ENCODE data around the gene ATG2B. TPM values are rescaled to one million over a fixed set of nuclear protein-coding genes. Genes with fewer than 3 reads are reported as not detected.
A peak's percentile ranks its signal among the peaks of the same experiment; 100 is the strongest.
"Not testable (repeated sequence)": the region's sequence is repeated elsewhere in the genome, so short reads cannot be mapped to it uniquely, and the experiment has no call there.

Gene ATG2B
- total and polyA plus RNA-seq, 4 donors, result 23.3 to 46.2 (median 30.7) TPM

- no peak overlapping the region for H3K4me3 ChIP-seq (ENCODE audit: low read depth, low read length)
- DNase-seq (ENCODE audit: low read depth in 4 of 6, low spot score in 6 of 6), result no peak
- WGBS (ENCODE audit: insufficient coverage), result 92% methylated on average over 18 of the region's 19 CpGs
- no peaks in the 10 kb centered on the region for H3K36me3 ChIP-seq (ENCODE audit: control insufficient read depth, insufficient read depth, low read length)
- no peaks in the 10 kb centered on the region for H3K27me3 ChIP-seq (ENCODE audit: control insufficient read depth, insufficient read depth, low read length)
- H3K4me1 ChIP-seq (ENCODE audit: control insufficient read depth, insufficient read depth, low read length), result no peaks in the 10 kb centered on the region
- H3K27ac ChIP-seq (ENCODE audit: low read depth, low read length), result no peak overlapping the region
- no peaks in the 10 kb centered on the region for H3K9me3 ChIP-seq (ENCODE audit: control insufficient read depth, insufficient read depth, low read length)
These were observed 110.7 kb downstream of the ATG2B start for GRCh38 chr14:96252323-96252998.

- Histone ChIP-seq H3K27ac (ENCODE audit: low read depth, low read length) (no peak overlapping the region), H3K4me1 (ENCODE audit: control insufficient read depth, insufficient read depth, low read length) (no peaks in the 10 kb centered on the region), H3K4me3 (ENCODE audit: low read depth, low read length) (no peak overlapping the region), H3K9me3 (ENCODE audit: control insufficient read depth, insufficient read depth, low read length) (no peaks in the 10 kb centered on the region), H3K27me3 (ENCODE audit: control insufficient read depth, insufficient read depth, low read length) (no peaks in the 10 kb centered on the region), H3K36me3 (ENCODE audit: control insufficient read depth, insufficient read depth, low read length) (no peaks in the 10 kb centered on the region)
- WGBS (ENCODE audit: insufficient coverage), result 86% methylated on average over 1 of the region's 4 CpGs
- no peak for DNase-seq (ENCODE audit: low read depth in 4 of 6, low spot score in 6 of 6)
These were observed 111.4 kb downstream of the ATG2B start for GRCh38 chr14:96251656-96252155.

DNA sequence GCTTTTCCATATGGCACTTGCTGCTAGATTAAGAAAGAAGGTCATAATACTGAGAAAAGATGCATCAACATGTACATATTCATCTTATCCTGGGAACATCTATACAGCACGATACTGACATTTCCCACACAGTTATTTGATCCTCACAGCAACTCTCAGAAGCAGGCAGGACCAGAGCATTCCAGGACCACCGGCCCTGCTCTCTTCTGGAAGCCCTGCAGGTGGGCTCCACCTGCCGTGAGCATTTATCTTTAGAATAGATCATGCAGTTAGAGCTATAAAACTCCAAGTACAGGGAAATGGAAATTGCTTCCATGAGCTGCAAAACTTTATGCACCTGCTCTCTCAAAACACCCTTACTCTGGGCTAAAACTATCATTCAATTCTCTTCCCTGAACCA is 112.7 kb downstream of the ATG2B start:
- Histone ChIP-seq H3K27ac (ENCODE audit: low read depth, low read length) (no peak overlapping the region), H3K4me3 (ENCODE audit: low read depth, low read length) (no peak overlapping the region), H3K9me3 (ENCODE audit: control insufficient read depth, insufficient read depth, low read length) (no peaks in the 10 kb centered on the region), H3K27me3 (ENCODE audit: control insufficient read depth, insufficient read depth, low read length) (no peaks in the 10 kb centered on the region), H3K4me1 (ENCODE audit: control insufficient read depth, insufficient read depth, low read length) (no peaks in the 10 kb centered on the region), H3K36me3 (ENCODE audit: control insufficient read depth, insufficient read depth, low read length) (no peaks in the 10 kb centered on the region)
- 52% methylated on average over 2 of the region's 3 CpGs for WGBS (ENCODE audit: insufficient coverage)
- peak in 1 of 6 donors; percentile 67 for DNase-seq (ENCODE audit: low read depth in 4 of 6, low spot score in 6 of 6)

DNA sequence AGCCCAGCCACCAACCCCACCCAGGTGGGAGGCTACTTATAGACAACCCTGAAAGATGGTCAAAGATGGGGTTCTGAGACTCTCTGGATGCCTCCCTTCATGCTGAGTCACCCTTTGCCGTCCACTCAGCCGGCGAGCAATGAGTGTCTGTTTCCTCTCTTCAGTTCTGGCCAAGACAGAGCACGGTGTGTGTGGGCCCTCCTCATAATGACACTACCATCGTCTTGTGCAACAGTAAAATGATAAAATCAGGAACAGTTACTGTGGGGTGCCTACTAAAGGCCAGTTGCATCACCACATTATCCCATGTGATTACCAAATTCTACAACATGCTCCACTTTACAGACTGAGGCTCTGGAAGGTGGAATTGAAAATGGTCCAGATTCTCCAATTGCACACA is 114.1 kb downstream of the ATG2B start:
- Histone ChIP-seq H3K36me3 (ENCODE audit: control insufficient read depth, insufficient read depth, low read length) (no peaks in the 10 kb centered on the region), H3K4me1 (ENCODE audit: control insufficient read depth, insufficient read depth, low read length) (no peaks in the 10 kb centered on the region), H3K9me3 (ENCODE audit: control insufficient read depth, insufficient read depth, low read length) (no peaks in the 10 kb centered on the region), H3K27me3 (ENCODE audit: control insufficient read depth, insufficient read depth, low read length) (no peaks in the 10 kb centered on the region), H3K4me3 (ENCODE audit: low read depth, low read length) (no peak overlapping the region), H3K27ac (ENCODE audit: low read depth, low read length) (no peak overlapping the region)
- no peak for DNase-seq (ENCODE audit: low read depth in 4 of 6, low spot score in 6 of 6)
- WGBS (ENCODE audit: insufficient coverage), result 80% methylated on average over 1 of the region's 5 CpGs

DNA sequence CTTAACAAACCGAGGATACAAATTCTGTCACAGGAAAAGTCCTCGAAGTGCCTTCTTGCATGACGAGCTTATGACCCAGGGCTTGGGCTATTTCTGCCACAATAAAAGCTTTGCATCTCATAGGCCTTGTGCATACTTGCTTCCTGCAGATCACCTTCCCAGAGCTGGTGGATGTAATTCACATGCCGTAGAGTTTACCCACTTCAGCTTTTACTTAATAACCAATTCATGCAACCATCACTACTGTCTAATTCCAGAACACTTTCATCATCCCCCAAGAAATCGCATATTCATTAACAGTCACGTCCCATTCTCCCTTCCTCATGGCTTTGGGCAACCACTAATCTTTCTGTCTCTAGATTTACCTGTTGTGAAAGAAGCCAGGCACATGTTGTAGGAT is 116.1 kb downstream of the ATG2B start:
- Histone ChIP-seq H3K27me3 (ENCODE audit: control insufficient read depth, insufficient read depth, low read length) (no peaks in the 10 kb centered on the region), H3K27ac (ENCODE audit: low read depth, low read length) (no peak overlapping the region), H3K9me3 (ENCODE audit: control insufficient read depth, insufficient read depth, low read length) (no peaks in the 10 kb centered on the region), H3K4me1 (ENCODE audit: control insufficient read depth, insufficient read depth, low read length) (no peaks in the 10 kb centered on the region), H3K4me3 (ENCODE audit: low read depth, low read length) (no peak overlapping the region), H3K36me3 (ENCODE audit: control insufficient read depth, insufficient read depth, low read length) (no peaks in the 10 kb centered on the region)
- no peak for DNase-seq (ENCODE audit: low read depth in 4 of 6, low spot score in 6 of 6)
- WGBS (ENCODE audit: insufficient coverage), result 95% methylated on average over 6 of the region's 6 CpGs

GRCh38 chr14:96246539-96246847 is 116.6 kb downstream of the ATG2B start:
- no peaks in the 10 kb centered on the region for H3K4me1 ChIP-seq (ENCODE audit: control insufficient read depth, insufficient read depth, low read length)
- no peaks in the 10 kb centered on the region for H3K27me3 ChIP-seq (ENCODE audit: control insufficient read depth, insufficient read depth, low read length)
- no peak overlapping the region for H3K4me3 ChIP-seq (ENCODE audit: low read depth, low read length)
- WGBS (ENCODE audit: insufficient coverage), result no CpG with 5 or more reads among the region's 1 CpG
- no peak for DNase-seq (ENCODE audit: low read depth in 4 of 6, low spot score in 6 of 6)
- H3K9me3 ChIP-seq (ENCODE audit: control insufficient read depth, insufficient read depth, low read length), result no peaks in the 10 kb centered on the region
- H3K36me3 ChIP-seq (ENCODE audit: control insufficient read depth, insufficient read depth, low read length), result no peaks in the 10 kb centered on the region
- no peak overlapping the region for H3K27ac ChIP-seq (ENCODE audit: low read depth, low read length)

DNA sequence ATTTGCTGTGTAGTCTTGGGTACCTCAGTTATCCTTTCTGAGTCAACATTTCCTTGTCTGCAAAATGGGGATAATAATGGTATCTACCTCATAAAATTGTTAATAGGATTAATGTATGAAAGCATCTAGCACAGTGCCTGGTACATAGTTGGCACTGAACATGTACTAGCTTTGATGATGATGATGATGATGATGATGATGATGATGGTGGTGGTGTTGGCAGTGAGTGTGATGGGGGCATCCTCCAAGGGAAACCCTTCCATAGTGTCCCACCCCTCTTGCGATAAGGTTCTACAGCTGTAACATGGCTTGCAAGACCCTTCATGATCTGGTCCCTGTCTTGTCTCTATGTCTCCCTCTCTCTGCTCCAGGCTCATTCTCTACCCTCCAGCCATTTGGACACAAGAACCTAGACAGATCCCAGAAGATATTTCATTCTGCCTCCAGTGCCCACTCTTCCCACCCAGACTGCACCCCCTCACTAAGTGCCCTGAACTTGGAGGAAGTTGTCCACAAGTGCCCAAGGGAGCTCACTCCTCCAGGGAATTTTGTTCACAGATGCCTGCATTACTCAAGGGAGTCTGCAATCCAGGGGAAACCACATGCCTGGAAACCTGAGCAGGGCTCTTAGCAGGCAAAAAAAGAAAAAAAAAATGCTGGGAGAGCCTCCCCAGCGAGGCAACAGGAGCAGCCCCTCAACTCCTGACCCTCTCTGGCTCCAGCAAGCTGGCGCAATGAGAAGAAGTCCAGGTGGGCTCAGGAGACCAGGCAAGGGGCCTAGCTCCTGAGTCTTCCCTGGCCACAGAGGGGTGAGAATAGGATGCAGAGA is 117.2 kb downstream of the ATG2B start:
- DNase-seq (ENCODE audit: low read depth in 4 of 6, low spot score in 6 of 6), result no peak
- WGBS (ENCODE audit: insufficient coverage), result 90% methylated on average over 3 of the region's 3 CpGs
- Histone ChIP-seq H3K36me3 (ENCODE audit: control insufficient read depth, insufficient read depth, low read length) (no peaks in the 10 kb centered on the region), H3K4me1 (ENCODE audit: control insufficient read depth, insufficient read depth, low read length) (no peaks in the 10 kb centered on the region), H3K4me3 (ENCODE audit: low read depth, low read length) (no peak overlapping the region), H3K27me3 (ENCODE audit: control insufficient read depth, insufficient read depth, low read length) (no peaks in the 10 kb centered on the region), H3K27ac (ENCODE audit: low read depth, low read length) (no peak overlapping the region), H3K9me3 (ENCODE audit: control insufficient read depth, insufficient read depth, low read length) (no peaks in the 10 kb centered on the region)

DNA sequence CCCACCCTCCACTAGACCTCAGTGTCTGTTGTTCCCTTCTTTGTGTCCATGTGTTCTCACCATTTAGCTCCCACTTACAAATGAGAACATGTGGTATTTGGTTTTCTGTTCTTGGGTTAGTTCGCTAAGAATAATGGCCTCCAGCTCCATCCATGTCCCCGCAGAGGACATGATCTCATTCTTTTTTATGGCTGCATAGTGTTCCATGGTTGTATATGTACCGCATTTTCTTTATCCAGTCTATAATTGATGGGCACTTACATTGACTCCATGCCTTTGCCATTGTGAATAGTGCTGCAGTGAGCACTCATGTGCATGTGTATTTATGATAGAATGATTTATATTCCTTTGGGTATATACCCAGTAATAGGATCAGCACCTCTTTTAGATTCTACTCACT is 118.1 kb downstream of the ATG2B start:
- not testable (repeated sequence) for DNase-seq (ENCODE audit: low read depth in 4 of 6, low spot score in 6 of 6); H3K27me3 ChIP-seq (ENCODE audit: control insufficient read depth, insufficient read depth, low read length); H3K36me3 ChIP-seq (ENCODE audit: control insufficient read depth, insufficient read depth, low read length); H3K9me3 ChIP-seq (ENCODE audit: control insufficient read depth, insufficient read depth, low read length); H3K4me3 ChIP-seq (ENCODE audit: low read depth, low read length); H3K27ac ChIP-seq (ENCODE audit: low read depth, low read length); H3K4me1 ChIP-seq (ENCODE audit: control insufficient read depth, insufficient read depth, low read length)
- no CpG with 5 or more reads among the region's 3 CpGs for WGBS (ENCODE audit: insufficient coverage)

GRCh38 chr14:96243785-96244184 is 119.4 kb downstream of the ATG2B start:
- H3K36me3 ChIP-seq (ENCODE audit: control insufficient read depth, insufficient read depth, low read length), result no peaks in the 10 kb centered on the region
- 66% methylated on average over 5 of the region's 5 CpGs for WGBS (ENCODE audit: insufficient coverage)
- DNase-seq (ENCODE audit: low read depth in 4 of 6, low spot score in 6 of 6), result no peak
- no peaks in the 10 kb centered on the region for H3K9me3 ChIP-seq (ENCODE audit: control insufficient read depth, insufficient read depth, low read length)
- no peaks in the 10 kb centered on the region for H3K4me1 ChIP-seq (ENCODE audit: control insufficient read depth, insufficient read depth, low read length)
- H3K27ac ChIP-seq (ENCODE audit: low read depth, low read length), result no peak overlapping the region
- H3K4me3 ChIP-seq (ENCODE audit: low read depth, low read length), result no peak overlapping the region
- no peaks in the 10 kb centered on the region for H3K27me3 ChIP-seq (ENCODE audit: control insufficient read depth, insufficient read depth, low read length)

GRCh38 chr14:96242126-96242525 is 121.0 kb downstream of the ATG2B start:
- Histone ChIP-seq H3K9me3 (ENCODE audit: control insufficient read depth, insufficient read depth, low read length) (no peaks in the 10 kb centered on the region), H3K36me3 (ENCODE audit: control insufficient read depth, insufficient read depth, low read length) (no peaks in the 10 kb centered on the region), H3K27me3 (ENCODE audit: control insufficient read depth, insufficient read depth, low read length) (no peaks in the 10 kb centered on the region), H3K4me3 (ENCODE audit: low read depth, low read length) (no peak overlapping the region), H3K4me1 (ENCODE audit: control insufficient read depth, insufficient read depth, low read length) (no peaks in the 10 kb centered on the region), H3K27ac (ENCODE audit: low read depth, low read length) (no peak overlapping the region)
- WGBS (ENCODE audit: insufficient coverage), result 91% methylated on average over 4 of the region's 10 CpGs
- DNase-seq (ENCODE audit: low read depth in 4 of 6, low spot score in 6 of 6), result no peak
